Gastrocnemius medialis (tissue), 4 donors: ENCODE results near the gene DPP4. TPM values are rescaled to one million over a fixed set of nuclear protein-coding genes. Genes with fewer than 3 reads are reported as not detected.

Experiments
- ATAC-seq, 2 donors: fragments of 150-250 bp; one replicate each; pipeline ENCODE4 v1.9.1; 2016
- DNase-seq, 2 donors: peaks; one replicate each; pipeline ENCODE4 v3.0.0-alpha.2; 2019
- H3K27ac ChIP-seq, 4 donors: fragments of 200-600 bp; sonication (generic); 1 replicate in 1 of 4; 2 replicates in 3 of 4; pipeline ENCODE4 v1.5.1; 2016 to 2018; ENCODE audit warnings: mild to moderate bottlenecking in 2 of 4, moderate library complexity in 1 of 4
- H3K27me3 ChIP-seq, 3 donors: fragments of 200-600 bp; sonication (generic) in 2 of 3; 1 replicate in 1 of 3; 2 replicates in 2 of 3; pipeline versions ENCODE4 v1.5.1 to v1.6.0; 2016 to 2019; ENCODE audit warnings: mild to moderate bottlenecking in 1 of 3, moderate library complexity in 1 of 3
- H3K36me3 ChIP-seq, 2 donors: fragments of 200-600 bp; sonication (generic) in 1 of 2; one replicate each; pipeline ENCODE4 v1.5.1; 2017 to 2018
- H3K4me1 ChIP-seq, 2 donors: fragments of 200-600 bp; sonication (generic) in 1 of 2; one replicate each; pipeline ENCODE4 v1.5.1; 2016 to 2017; ENCODE audit warnings: mild to moderate bottlenecking in 2 of 2
- H3K4me3 ChIP-seq, 4 donors: fragments of 200-600 bp; sonication (generic) in 3 of 4; 1 replicate in 1 of 4; 2 replicates in 3 of 4; pipeline ENCODE4 v1.5.1; 2016 to 2019; ENCODE audit warnings: mild to moderate bottlenecking in 2 of 4
- H3K9me3 ChIP-seq, 3 donors: fragments of 200-600 bp; sonication (generic) in 2 of 3; 1 replicate in 1 of 3; 2 replicates in 2 of 3; pipeline ENCODE4 v1.5.1; 2016 to 2019
- POLR2A ChIP-seq, 2 donors: fragments of 450-650 bp; IDR thresholded peaks; one replicate each; pipeline ENCODE4 v1.6.1; 2017; ENCODE audit warnings: antibody characterized with exemption in 2 of 2, mild to moderate bottlenecking in 2 of 2, moderate library complexity in 2 of 2
- in situ Hi-C, 4 donors: fragments of 200-750 bp; cut with MboI; loops; one replicate each; pipeline versions ENCODE4 v1.15.0 to v1.8.0; 2017; ENCODE audit warnings: low sequenced_read_pairs in 4 of 4
- intact Hi-C: fragments of 100-400 bp; cut with DNase I; formaldehyde crosslinking; loops from one replicate; pipeline ENCODE4 v1.15.1; 2023; ENCODE audit warnings: low total_unique reads
- total RNA-seq, 4 donors: library from RNA; depleted of rRNA; stranded (reverse); fragments of >200 nt; gene quantifications; one replicate each; pipeline versions ENCODE4 v1.1.0 to v1.2.3, GENCODE V29; 2016
- TF ChIP-seq, protein P1 (sequence below), 5 experiments: fragments of 450-650 bp in 3 of 5; fragments of 200-600 bp in 2 of 5; sonication (generic) in 2 of 5; IDR thresholded peaks in 4 of 5; conservative IDR thresholded peaks in 1 of 5; 1 replicate in 4 of 5; 2 replicates in 1 of 5; pipeline ENCODE4 v1.5.1; 2016 to 2019; ENCODE audit warnings: antibody characterized with exemption in 5 of 5, mild to moderate bottlenecking in 3 of 5, moderate library complexity in 3 of 5

DPP4 gene
- total RNA-seq, 4 donors from 2014 or later: 2.2 to 7.9 (median 3.7) TPM

DNA sequence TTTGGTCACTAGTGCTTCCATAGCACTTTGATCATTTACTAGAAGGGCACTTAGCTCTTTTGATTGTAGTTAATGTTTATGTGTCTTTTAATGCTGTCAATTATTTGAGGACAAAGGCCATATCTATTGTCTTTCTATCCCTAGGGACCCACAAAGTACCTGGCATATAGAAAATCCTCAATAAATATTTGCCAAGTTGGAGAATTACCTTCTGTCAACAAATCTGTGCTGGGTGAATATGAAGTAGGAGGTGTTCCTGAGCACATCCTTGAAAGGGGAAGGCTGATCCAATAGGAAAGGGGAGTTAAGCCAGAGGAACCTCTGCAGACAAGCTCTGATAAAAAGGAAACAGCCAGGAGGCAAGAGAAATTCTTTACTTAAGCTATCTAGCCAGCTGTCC is 8.2 kb downstream of the DPP4 start:
- in situ Hi-C loops: no loop called here
- no peaks in the 10 kb centered on the region for H3K9me3 ChIP-seq
- no peaks in the 10 kb centered on the region for H3K36me3 ChIP-seq
- intact Hi-C loops: no loop called here
- no peak overlapping the region for H3K4me3 ChIP-seq
- H3K27me3 ChIP-seq: no peaks in the 10 kb centered on the region
- H3K4me1 ChIP-seq: no peaks in the 10 kb centered on the region
- ATAC-seq: no peak
- no peak for TF ChIP-seq POLR2A (IDR thresholded peaks at IDR 0.05)
- TF ChIP-seq, protein P1, sequence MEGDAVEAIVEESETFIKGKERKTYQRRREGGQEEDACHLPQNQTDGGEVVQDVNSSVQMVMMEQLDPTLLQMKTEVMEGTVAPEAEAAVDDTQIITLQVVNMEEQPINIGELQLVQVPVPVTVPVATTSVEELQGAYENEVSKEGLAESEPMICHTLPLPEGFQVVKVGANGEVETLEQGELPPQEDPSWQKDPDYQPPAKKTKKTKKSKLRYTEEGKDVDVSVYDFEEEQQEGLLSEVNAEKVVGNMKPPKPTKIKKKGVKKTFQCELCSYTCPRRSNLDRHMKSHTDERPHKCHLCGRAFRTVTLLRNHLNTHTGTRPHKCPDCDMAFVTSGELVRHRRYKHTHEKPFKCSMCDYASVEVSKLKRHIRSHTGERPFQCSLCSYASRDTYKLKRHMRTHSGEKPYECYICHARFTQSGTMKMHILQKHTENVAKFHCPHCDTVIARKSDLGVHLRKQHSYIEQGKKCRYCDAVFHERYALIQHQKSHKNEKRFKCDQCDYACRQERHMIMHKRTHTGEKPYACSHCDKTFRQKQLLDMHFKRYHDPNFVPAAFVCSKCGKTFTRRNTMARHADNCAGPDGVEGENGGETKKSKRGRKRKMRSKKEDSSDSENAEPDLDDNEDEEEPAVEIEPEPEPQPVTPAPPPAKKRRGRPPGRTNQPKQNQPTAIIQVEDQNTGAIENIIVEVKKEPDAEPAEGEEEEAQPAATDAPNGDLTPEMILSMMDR (IDR thresholded peaks at IDR 0.05 in 4 of 5, conservative IDR thresholded peaks at IDR 0.05 in 1 of 5): no peak
- no peak overlapping the region for H3K27ac ChIP-seq
- DNase-seq: no peak

DNA sequence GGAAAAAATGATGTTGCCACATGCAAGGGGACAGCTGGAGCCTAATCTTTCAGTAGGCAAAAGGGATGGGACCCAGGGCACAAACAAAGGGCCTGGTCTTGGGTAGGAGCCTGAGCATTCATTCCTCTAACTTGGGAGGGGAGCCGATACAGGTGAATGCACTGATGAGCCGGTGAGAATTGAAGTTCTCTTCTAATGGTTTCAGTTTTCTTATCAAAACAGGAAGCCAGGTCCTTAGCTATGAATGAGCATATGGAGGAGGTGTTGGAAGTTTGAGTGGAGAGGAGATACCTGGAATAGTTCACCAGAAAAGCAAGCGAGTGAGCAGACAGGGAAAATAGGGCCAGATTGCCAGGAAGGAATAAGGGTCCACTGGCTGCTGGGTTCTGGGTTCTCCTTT is 10.1 kb downstream of the DPP4 start:
- ATAC-seq: no peak
- Histone ChIP-seq H3K27me3 (no peaks in the 10 kb centered on the region), H3K9me3 (no peaks in the 10 kb centered on the region), H3K36me3 (no peaks in the 10 kb centered on the region), H3K27ac (no peak overlapping the region), H3K4me1 (no peaks in the 10 kb centered on the region), H3K4me3 (no peak overlapping the region)
- no peak for TF ChIP-seq POLR2A (IDR thresholded peaks at IDR 0.05)
- intact Hi-C loops (no loop called here), in situ Hi-C loops (no loop called here)
- DNase-seq: no peak

DNA sequence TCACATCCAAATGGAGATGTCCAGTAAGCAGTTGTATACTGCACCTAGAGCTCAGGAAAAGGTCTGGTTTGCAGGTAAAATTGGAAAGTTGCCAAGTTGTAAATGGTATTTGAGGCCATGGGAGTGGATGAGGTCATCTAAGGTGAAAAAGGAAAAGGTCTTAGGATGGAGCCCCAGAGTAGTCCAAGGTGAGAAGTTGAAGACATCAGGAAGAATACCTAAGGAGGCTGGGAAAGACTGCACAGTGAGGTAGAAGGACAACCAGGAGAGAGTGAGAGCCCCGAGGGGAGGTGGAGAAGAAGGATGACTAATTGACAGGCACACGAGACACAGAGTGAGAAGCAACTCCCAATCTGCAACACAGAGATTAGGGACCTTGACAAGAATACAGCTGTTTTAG is 10.7 kb downstream of the DPP4 start:
- no peak for ATAC-seq
- H3K9me3 ChIP-seq: no peaks in the 10 kb centered on the region
- H3K36me3 ChIP-seq: no peaks in the 10 kb centered on the region
- DNase-seq: no peak
- in situ Hi-C loops: no loop called here
- H3K27me3 ChIP-seq: no peaks in the 10 kb centered on the region
- intact Hi-C loops: no loop called here
- TF ChIP-seq POLR2A (IDR thresholded peaks at IDR 0.05): no peak
- TF ChIP-seq, protein P1 (IDR thresholded peaks at IDR 0.05 in 4 of 5, conservative IDR thresholded peaks at IDR 0.05 in 1 of 5): no peak
- no peaks in the 10 kb centered on the region for H3K4me1 ChIP-seq
- H3K27ac ChIP-seq: no peak overlapping the region
- H3K4me3 ChIP-seq: no peak overlapping the region

DNA sequence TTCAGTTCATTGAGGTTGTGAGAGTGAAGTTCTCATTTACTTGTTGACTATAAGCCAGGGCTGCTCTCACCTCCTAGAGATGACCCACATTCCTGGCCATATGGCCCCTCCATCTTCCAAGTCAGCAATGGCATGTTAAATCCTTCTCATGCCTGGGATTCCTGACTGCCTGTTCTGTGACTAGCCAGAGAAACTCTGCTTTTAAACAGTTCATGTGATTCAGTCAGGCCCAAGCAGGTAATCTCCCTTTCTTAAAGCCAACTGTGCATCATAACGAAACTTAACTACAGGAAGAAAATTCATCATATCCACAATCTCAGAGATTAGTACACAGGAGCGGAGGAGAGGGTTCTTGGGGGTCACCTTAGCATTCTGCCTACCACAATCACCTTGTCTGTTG is 11.5 kb downstream of the DPP4 start:
- TF ChIP-seq, protein P1 (IDR thresholded peaks at IDR 0.05 in 4 of 5, conservative IDR thresholded peaks at IDR 0.05 in 1 of 5): no peak
- no peak for TF ChIP-seq POLR2A (IDR thresholded peaks at IDR 0.05)
- H3K36me3 ChIP-seq: no peaks in the 10 kb centered on the region
- no peaks in the 10 kb centered on the region for H3K27me3 ChIP-seq
- no peak overlapping the region for H3K27ac ChIP-seq
- no peaks in the 10 kb centered on the region for H3K4me1 ChIP-seq
- DNase-seq (no peak), ATAC-seq (no peak)
- intact Hi-C loops: no loop called here
- no peak overlapping the region for H3K4me3 ChIP-seq
- in situ Hi-C loops: no loop called here
- no peaks in the 10 kb centered on the region for H3K9me3 ChIP-seq

DNA sequence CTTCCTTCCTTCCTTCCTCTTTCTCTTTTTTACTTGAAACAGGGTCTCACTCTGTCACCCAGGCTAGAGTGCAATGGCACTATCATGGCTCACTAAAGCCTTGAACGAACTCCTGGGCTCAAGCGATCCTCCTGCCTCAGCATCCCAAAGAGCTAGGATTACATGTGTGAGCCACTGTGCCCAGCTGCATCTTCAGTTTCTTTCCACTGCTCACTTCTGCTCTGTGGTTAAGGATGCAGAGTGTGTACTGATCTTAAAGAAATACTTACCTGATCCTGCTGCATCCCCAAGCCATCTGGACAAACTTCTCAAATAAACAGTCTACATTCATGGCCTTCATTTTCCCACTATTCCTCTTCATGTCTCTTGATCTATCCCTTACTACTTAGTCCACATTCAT is 13.0 kb downstream of the DPP4 start:
- DNase-seq (no peak), ATAC-seq (no peak)
- in situ Hi-C loops (no loop called here), intact Hi-C loops (no loop called here)
- H3K36me3 ChIP-seq: no peaks in the 10 kb centered on the region
- no peaks in the 10 kb centered on the region for H3K27me3 ChIP-seq
- H3K4me1 ChIP-seq: no peaks in the 10 kb centered on the region
- H3K4me3 ChIP-seq: no peak overlapping the region
- no peak for TF ChIP-seq POLR2A (IDR thresholded peaks at IDR 0.05)
- TF ChIP-seq, protein P1 (IDR thresholded peaks at IDR 0.05 in 4 of 5, conservative IDR thresholded peaks at IDR 0.05 in 1 of 5): no peak
- no peak overlapping the region for H3K27ac ChIP-seq
- H3K9me3 ChIP-seq: no peaks in the 10 kb centered on the region
